ENCODE data around the gene RALGAPA2.

RALGAPA2 gene

GRCh38 chr20:20393207-20394120, 319.0 kb downstream of the RALGAPA2 start:
- TF ChIP-seq CTCF (conservative IDR thresholded peaks at IDR 0.05; ENCODE audit: low read length): no peak
- no peak for TF ChIP-seq EZH2phosphoT487 (IDR thresholded peaks at IDR 0.05; ENCODE audit: borderline replicate concordance)

DNA sequence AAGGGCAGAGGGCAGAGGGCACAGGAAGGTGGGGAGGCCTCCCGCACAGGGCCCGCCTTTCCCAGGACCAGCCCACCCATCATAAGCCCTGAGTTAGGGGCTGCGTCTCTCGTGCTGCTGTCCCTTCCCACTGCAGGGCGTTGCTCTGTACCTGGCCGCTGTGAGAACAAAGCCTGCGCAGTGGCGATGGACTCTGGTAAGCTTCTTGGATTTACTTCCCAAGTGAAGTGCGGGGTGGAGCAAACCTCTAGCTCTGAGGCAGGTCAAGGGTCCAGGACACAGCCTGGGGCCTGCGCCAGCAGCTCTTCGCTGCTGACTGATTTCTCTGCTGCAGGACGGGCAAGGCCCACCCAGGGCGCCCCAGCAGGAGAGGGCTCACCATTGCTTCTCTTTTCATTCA, 320.7 kb downstream of the RALGAPA2 start:
- no peak overlapping the region for H3K4me3 ChIP-seq (ENCODE audit: low read length, poor library complexity, severe bottlenecking)
- no peaks in the 10 kb centered on the region for H4K20me1 ChIP-seq (ENCODE audit: insufficient read depth, low read length, poor library complexity, severe bottlenecking)
- no peaks in the 10 kb centered on the region for H3K36me3 ChIP-seq (ENCODE audit: insufficient read depth, low read length)
- no peaks in the 10 kb centered on the region for H3K9me2 ChIP-seq (replicated peaks; ENCODE audit: low read depth, low read length)
- no peak overlapping the region for H2AFZ ChIP-seq (ENCODE audit: low read length)
- no peaks in the 10 kb centered on the region for H3K27me3 ChIP-seq (ENCODE audit: insufficient read depth, low read length, poor library complexity, severe bottlenecking)
- no peak for TF ChIP-seq CTCF (conservative IDR thresholded peaks at IDR 0.05; ENCODE audit: low read length)
- TF ChIP-seq EZH2phosphoT487 (IDR thresholded peaks at IDR 0.05; ENCODE audit: borderline replicate concordance): no peak
- no peaks in the 10 kb centered on the region for H3K4me1 ChIP-seq (ENCODE audit: insufficient read depth, low read length, poor library complexity, severe bottlenecking)
- no peak overlapping the region for H3K9ac ChIP-seq (ENCODE audit: low read depth, low read length, poor library complexity, severe bottlenecking)
- H3K9me3 ChIP-seq (ENCODE audit: insufficient read depth, low read depth, low read length): no peaks in the 10 kb centered on the region
- no peak overlapping the region for H3K4me2 ChIP-seq (ENCODE audit: low read depth, low read length, poor library complexity, severe bottlenecking)
- H3F3A ChIP-seq (ENCODE audit: low read depth): no peaks in the 10 kb centered on the region
- H3K79me2 ChIP-seq (ENCODE audit: insufficient read depth, low read length): no peaks in the 10 kb centered on the region

More at GRCh38 chr20:20393207-20394120, 319.0 kb downstream of the RALGAPA2 start:
- Histone ChIP-seq H4K20me1 (ENCODE audit: insufficient read depth, low read length, poor library complexity, severe bottlenecking) (no peaks in the 10 kb centered on the region), H3K4me1 (ENCODE audit: insufficient read depth, low read length, poor library complexity, severe bottlenecking) (no peaks in the 10 kb centered on the region), H3K9me2 (replicated peaks; ENCODE audit: low read depth, low read length) (no peaks in the 10 kb centered on the region), H3K4me2 (ENCODE audit: low read depth, low read length, poor library complexity, severe bottlenecking) (no peak overlapping the region), H3K79me2 (ENCODE audit: insufficient read depth, low read length) (no peaks in the 10 kb centered on the region), H3K27me3 (ENCODE audit: insufficient read depth, low read length, poor library complexity, severe bottlenecking) (no peaks in the 10 kb centered on the region), H3K9ac (ENCODE audit: low read depth, low read length, poor library complexity, severe bottlenecking) (no peak overlapping the region), H3K36me3 (ENCODE audit: insufficient read depth, low read length) (no peaks in the 10 kb centered on the region), H3F3A (ENCODE audit: low read depth) (no peaks in the 10 kb centered on the region), H3K4me3 (ENCODE audit: low read length, poor library complexity, severe bottlenecking) (no peak overlapping the region), H2AFZ (ENCODE audit: low read length) (no peak overlapping the region), H3K9me3 (ENCODE audit: insufficient read depth, low read depth, low read length) (no peaks in the 10 kb centered on the region)

- no peaks in the 10 kb centered on the region for H3K79me2 ChIP-seq (ENCODE audit: insufficient read depth, low read length)
- no peaks in the 10 kb centered on the region for H3K4me1 ChIP-seq (ENCODE audit: insufficient read depth, low read length, poor library complexity, severe bottlenecking)
- no peaks in the 10 kb centered on the region for H3K36me3 ChIP-seq (ENCODE audit: insufficient read depth, low read length)
- no peak overlapping the region for H3K4me3 ChIP-seq (ENCODE audit: low read length, poor library complexity, severe bottlenecking)
- no peak overlapping the region for H3K9ac ChIP-seq (ENCODE audit: low read depth, low read length, poor library complexity, severe bottlenecking)
- H3K9me2 ChIP-seq (replicated peaks; ENCODE audit: low read depth, low read length): no peaks in the 10 kb centered on the region
- no peaks in the 10 kb centered on the region for H4K20me1 ChIP-seq (ENCODE audit: insufficient read depth, low read length, poor library complexity, severe bottlenecking)
- H2AFZ ChIP-seq (ENCODE audit: low read length): no peak overlapping the region
- H3F3A ChIP-seq (ENCODE audit: low read depth): no peaks in the 10 kb centered on the region
- no peaks in the 10 kb centered on the region for H3K27me3 ChIP-seq (ENCODE audit: insufficient read depth, low read length, poor library complexity, severe bottlenecking)
- H3K4me2 ChIP-seq (ENCODE audit: low read depth, low read length, poor library complexity, severe bottlenecking): no peak overlapping the region
- no peaks in the 10 kb centered on the region for H3K9me3 ChIP-seq (ENCODE audit: insufficient read depth, low read depth, low read length)
- TF ChIP-seq CTCF (conservative IDR thresholded peaks at IDR 0.05; ENCODE audit: low read length) (no peak), EZH2phosphoT487 (IDR thresholded peaks at IDR 0.05; ENCODE audit: borderline replicate concordance) (no peak)
These were observed 321.3 kb downstream of the RALGAPA2 start for GRCh38 chr20:20391115-20391514.
